GM23248 (cell line): Measurements from ENCODE around the gene NBPF11.
"Not testable (repeated sequence)": the region's sequence is repeated elsewhere in the genome, so short reads cannot be mapped to it uniquely, and the experiment has no call there.

Experiments used
- EZH2 ChIP-seq: fragments of 200-600 bp; sonication (generic); IDR thresholded peaks from 2 replicates; pipeline ENCODE4 v1.6.1; 2018; ENCODE audit warnings: antibody characterized with exemption, mild to moderate bottlenecking; ENCODE audit not compliant: insufficient read depth, poor library complexity, severe bottlenecking
- EZH2phosphoT487 ChIP-seq: fragments of 200-600 bp; sonication (generic); IDR thresholded peaks from 2 replicates; pipeline ENCODE4 v1.6.1; 2018; ENCODE audit warnings: antibody characterized with exemption, moderate library complexity, mild to moderate bottlenecking, low read depth; ENCODE audit not compliant: insufficient read depth

DNA sequence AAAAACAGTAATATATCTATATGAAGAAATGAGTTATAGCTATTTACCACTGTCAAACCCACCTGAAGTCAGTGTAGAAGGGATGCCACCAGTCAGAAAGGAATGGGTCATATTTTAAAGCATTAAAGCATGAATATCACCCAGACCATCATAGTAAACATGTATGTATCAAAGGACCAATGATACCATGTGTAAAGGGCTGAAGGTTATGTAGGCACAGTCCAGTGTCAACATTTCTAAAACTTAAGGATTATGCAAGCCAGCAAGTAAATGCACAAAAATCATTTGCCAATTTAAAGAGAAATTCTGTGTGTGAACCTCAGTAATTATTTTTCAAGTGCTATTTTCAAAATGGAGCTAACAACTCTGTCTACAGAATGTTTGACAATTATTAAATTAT is 26.6 kb upstream of the NBPF11 start:
- not testable (repeated sequence) for TF ChIP-seq EZH2, EZH2phosphoT487
